ENCODE results near the gene LGALSL.

Gene LGALSL

GRCh38 chr2:64502860-64503259, 48.9 kb downstream of the LGALSL start:
- DNase-seq, result no peak

GRCh38 chr2:64504774-64505720, 51.1 kb downstream of the LGALSL start:
- DNase-seq, result no peak

GRCh38 chr2:64506686-64507085, 52.7 kb downstream of the LGALSL start:
- DNase-seq, result no peak

Measured in NCI-H345 (cell line).